ENCODE results near the gene PLEKHA6.

PLEKHA6 gene

DNA sequence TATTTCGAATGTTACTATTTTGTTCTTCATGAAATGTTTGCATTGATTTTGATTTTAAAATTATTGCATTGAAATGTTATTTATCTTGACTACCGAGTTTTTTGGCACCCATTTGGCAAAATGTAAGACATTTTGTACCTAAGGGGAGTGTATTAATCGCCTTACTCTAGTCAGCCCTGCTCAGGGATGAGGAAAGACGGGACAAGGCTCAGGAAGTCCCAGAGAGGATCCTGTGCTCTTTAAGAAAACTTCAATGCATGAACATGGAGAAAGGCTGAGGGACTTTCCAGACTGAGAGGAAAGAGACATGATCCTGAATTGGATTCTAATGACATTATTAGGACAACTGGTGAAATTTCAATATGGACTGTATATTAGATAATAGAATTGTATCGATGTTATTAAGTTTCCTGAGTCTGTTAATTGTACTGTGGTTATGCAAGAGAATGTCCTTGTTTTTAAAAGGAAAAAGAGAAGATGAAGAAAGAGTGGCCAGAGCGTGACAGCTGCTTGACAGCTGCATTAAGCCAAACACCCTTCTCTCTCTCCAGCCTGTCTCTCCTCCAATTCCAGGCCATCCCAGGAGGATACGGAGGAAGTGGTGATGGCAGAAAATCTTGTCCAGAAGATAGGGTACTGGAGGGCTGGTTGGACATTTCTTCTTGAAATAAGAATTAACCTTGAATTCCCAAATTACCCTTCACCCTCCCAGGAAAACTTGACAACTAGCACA is 66.0 kb downstream of the PLEKHA6 start:
- no peak for DNase-seq (ENCODE audit: low spot score)
- CTCF ChIA-PET = interaction anchor here (0.6 to 1.6 kb wide), 3 partner anchors 39 to 210 kb away, joined by 3 to 4 read pairs (median 4); no protein-coding TSS in a partner anchor
- no peak overlapping the region; the same call in 1 of the 2 replicates for H3K27ac ChIP-seq
- TF ChIP-seq, protein P1, sequence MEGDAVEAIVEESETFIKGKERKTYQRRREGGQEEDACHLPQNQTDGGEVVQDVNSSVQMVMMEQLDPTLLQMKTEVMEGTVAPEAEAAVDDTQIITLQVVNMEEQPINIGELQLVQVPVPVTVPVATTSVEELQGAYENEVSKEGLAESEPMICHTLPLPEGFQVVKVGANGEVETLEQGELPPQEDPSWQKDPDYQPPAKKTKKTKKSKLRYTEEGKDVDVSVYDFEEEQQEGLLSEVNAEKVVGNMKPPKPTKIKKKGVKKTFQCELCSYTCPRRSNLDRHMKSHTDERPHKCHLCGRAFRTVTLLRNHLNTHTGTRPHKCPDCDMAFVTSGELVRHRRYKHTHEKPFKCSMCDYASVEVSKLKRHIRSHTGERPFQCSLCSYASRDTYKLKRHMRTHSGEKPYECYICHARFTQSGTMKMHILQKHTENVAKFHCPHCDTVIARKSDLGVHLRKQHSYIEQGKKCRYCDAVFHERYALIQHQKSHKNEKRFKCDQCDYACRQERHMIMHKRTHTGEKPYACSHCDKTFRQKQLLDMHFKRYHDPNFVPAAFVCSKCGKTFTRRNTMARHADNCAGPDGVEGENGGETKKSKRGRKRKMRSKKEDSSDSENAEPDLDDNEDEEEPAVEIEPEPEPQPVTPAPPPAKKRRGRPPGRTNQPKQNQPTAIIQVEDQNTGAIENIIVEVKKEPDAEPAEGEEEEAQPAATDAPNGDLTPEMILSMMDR (conservative IDR thresholded peaks at IDR 0.05; ENCODE audit: low read depth) = no peak
- POLR2A ChIA-PET (ENCODE audit: low non-redundant PET) = no interaction called here

DNA sequence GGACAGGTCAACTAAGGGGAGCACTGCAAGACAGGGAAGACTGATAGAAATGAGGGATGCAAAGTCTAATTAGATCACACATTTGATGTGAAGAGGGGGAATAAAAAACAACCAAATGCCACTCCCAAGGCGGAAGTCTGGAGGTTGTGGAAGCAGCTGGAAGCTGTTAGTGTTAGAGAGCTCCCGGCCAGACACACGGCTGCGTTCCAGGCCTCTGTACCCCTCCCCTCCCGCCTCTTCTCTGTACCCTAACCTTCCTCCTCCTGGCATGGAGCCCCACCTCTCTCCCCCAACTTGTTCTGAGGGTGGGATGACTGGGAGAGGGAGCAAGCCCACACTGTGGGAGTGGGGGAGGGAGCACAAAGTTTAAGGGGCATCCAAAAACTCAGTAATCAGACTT is 67.0 kb downstream of the PLEKHA6 start:
- POLR2A ChIA-PET (ENCODE audit: low non-redundant PET) = no interaction called here
- DNase-seq (ENCODE audit: low spot score) = no peak
- TF ChIP-seq, protein P1 (conservative IDR thresholded peaks at IDR 0.05; ENCODE audit: low read depth) = no peak
- CTCF ChIA-PET = no interaction called here
- H3K27ac ChIP-seq = no peak overlapping the region

DNA sequence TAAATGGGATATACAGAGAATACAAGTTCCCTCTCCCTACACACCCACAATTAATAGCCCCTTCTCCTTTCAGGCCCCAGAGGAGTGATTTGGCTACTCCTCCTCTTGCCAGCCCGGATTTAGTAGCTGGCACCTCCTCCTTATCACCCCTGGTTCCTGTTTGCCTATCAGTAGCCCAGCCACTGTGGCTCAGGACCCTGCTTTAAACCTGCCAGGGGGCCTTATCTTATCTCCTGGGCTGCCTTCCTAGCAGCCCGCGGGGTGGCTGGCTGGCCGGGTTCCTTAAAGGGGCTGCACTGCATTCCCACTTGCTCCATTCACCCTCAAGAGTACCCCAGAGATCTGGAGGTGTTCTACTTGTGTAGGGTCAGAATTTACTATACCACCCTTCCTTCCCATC is 70.4 kb downstream of the PLEKHA6 start:
- no peak for DNase-seq (ENCODE audit: low spot score)
- H3K27ac ChIP-seq = no peak overlapping the region
- TF ChIP-seq, protein P1 (conservative IDR thresholded peaks at IDR 0.05; ENCODE audit: low read depth) = no peak
- CTCF ChIA-PET = no interaction called here
- POLR2A ChIA-PET (ENCODE audit: low non-redundant PET) = no interaction called here

DNA sequence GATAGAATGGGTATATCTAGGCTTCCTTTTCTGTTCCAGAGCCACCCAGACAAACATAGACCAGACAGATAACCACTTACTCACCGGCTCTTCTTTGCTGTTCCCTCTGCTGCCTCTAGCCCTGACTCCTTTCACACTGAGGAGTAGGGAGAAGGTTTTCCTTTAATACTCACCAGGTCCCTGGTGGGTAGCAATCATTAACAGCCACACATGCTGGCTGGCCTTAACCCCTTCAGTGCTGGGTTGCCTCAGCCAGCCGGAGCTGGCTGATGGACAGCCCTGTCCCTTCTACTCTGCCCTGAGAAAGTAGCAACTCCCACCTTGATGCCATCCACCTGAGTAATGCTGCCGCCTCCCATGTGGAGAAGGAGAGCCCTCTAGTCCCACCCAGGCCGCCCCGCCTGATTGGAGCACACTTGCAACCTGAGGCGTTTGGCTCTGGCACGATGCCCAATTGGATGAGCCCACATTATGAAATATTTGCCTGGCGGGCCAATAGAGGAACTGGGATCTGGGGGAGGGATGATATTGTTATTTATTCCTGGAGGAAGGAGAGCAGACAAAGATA is 71.6 kb downstream of the PLEKHA6 start:
- POLR2A ChIA-PET (ENCODE audit: low non-redundant PET) = no interaction called here
- peak overlapping the region; percentile 50 for H3K27ac ChIP-seq
- peak; percentile 99 for DNase-seq (ENCODE audit: low spot score)
- CTCF ChIA-PET = interaction anchor here (0.7 to 1.7 kb wide), 6 partner anchors 9 to 1773 kb away, joined by 3 to 5 read pairs (median 3); no protein-coding TSS in a partner anchor
- TF ChIP-seq, protein P1 (conservative IDR thresholded peaks at IDR 0.05; ENCODE audit: low read depth) = no peak

DNA sequence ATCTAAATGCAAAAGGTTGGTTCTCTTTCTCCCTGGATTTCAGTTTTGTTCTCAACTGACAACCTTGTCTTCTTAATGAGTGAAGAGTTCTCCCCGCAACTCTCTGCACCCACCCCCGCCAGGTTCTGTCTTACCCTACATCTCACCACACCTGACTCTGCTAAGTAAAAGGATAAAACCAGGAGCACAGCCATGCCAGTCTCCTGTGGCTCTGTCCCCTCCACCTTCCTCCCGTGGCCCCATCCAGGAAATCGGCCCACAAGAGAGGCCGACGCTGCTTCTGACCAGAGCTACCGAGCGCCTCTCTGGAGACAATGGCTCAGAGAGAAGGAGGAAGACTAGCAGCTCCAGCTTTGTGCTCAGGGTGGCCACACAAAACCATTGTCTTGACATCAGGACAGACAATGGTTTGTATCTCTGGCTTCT is 72.2 kb downstream of the PLEKHA6 start:
- DNase-seq (ENCODE audit: low spot score) = no peak
- peak overlapping the region; percentile 50; the same call in 1 of the 2 replicates for H3K27ac ChIP-seq
- ChIA-PET POLR2A (ENCODE audit: low non-redundant PET) (interaction anchor here (0.6 kb wide), 1 partner anchor 26 kb away, joined by 4 read pairs; no protein-coding TSS in a partner anchor), CTCF (interaction anchor here (0.6 to 1.7 kb wide), 7 partner anchors 9 to 1772 kb away, joined by 3 to 5 read pairs (median 3); no protein-coding TSS in a partner anchor)
- TF ChIP-seq, protein P1 (conservative IDR thresholded peaks at IDR 0.05; ENCODE audit: low read depth) = no peak

DNA sequence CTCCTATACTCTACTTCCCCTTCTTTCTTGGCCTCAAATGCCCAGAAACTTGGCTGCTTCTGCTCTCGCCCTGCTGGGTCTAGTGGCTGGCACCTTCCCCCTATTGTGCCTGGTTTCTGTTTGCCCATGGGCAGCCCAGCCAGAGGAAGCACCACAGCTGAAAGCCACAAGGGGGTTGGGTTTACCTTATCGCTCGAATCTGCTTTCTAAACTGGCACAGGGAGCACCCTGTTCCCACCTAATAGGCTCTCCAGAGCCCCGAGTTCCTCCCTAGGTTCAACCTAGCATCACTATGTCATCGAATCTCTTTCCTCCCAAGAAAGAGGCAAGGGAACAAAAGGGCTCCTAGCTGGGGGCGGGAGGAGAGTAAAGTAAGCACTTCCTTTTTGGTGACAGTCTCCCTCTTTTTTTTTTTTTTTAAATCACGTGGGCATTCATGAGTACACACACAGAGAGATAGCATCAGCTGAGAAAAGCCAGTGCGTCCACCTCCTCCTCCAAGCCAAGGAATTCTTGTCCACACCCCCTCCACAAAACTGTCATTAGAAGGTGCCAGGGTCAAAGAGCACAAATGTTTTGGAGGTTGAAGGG is 72.8 kb downstream of the PLEKHA6 start:
- no peak overlapping the region for H3K27ac ChIP-seq
- TF ChIP-seq, protein P1 (conservative IDR thresholded peaks at IDR 0.05; ENCODE audit: low read depth) = no peak
- POLR2A ChIA-PET (ENCODE audit: low non-redundant PET) = interaction anchor here (0.6 kb wide), 1 partner anchor 26 kb away, joined by 4 read pairs; no protein-coding TSS in a partner anchor
- no peak for DNase-seq (ENCODE audit: low spot score)
- CTCF ChIA-PET = interaction anchor here (0.6 to 1.7 kb wide), 3 partner anchors 20 to 896 kb away, joined by 3 to 5 read pairs (median 5); no protein-coding TSS in a partner anchor
